ENCODE data around the gene ANTXR1.

The ANTXR1 gene

GRCh38 chr2:69181806-69182427 lies 168.9 kb downstream of the ANTXR1 start:
- no peak for DNase-seq (ENCODE audit: low read depth)

GRCh38 chr2:69183659-69184058 lies 170.7 kb downstream of the ANTXR1 start:
- no peak for DNase-seq (ENCODE audit: low read depth)

GRCh38 chr2:69184224-69184623 lies 171.2 kb downstream of the ANTXR1 start:
- no peak for DNase-seq (ENCODE audit: low read depth)

- DNase-seq (ENCODE audit: low read depth) = no peak
Measured at GRCh38 chr2:69185807-69186206, 172.8 kb downstream of the ANTXR1 start.

- DNase-seq (ENCODE audit: low read depth) = no peak
Measured at GRCh38 chr2:69186614-69187013, 173.6 kb downstream of the ANTXR1 start.

- DNase-seq (ENCODE audit: low read depth) = no peak
Measured at GRCh38 chr2:69188182-69188900, 175.4 kb downstream of the ANTXR1 start.

- no peak for DNase-seq (ENCODE audit: low read depth)
Measured at GRCh38 chr2:69190743-69191404, 177.9 kb downstream of the ANTXR1 start.

- no peak for DNase-seq (ENCODE audit: low read depth)
Measured at GRCh38 chr2:69191634-69192033, 178.7 kb downstream of the ANTXR1 start.

GRCh38 chr2:69192176-69192945 lies 179.4 kb downstream of the ANTXR1 start:
- DNase-seq (ENCODE audit: low read depth) = no peak

GRCh38 chr2:69195706-69196105 lies 182.7 kb downstream of the ANTXR1 start:
- no peak for DNase-seq (ENCODE audit: low read depth)

GRCh38 chr2:69196327-69197117 lies 183.5 kb downstream of the ANTXR1 start:
- no peak for DNase-seq (ENCODE audit: low read depth)

- no peak for DNase-seq (ENCODE audit: low read depth)
Measured at GRCh38 chr2:69200107-69200520, 187.1 kb downstream of the ANTXR1 start.

GRCh38 chr2:69201259-69201658 lies 188.3 kb downstream of the ANTXR1 start:
- no peak for DNase-seq (ENCODE audit: low read depth)

GRCh38 chr2:69202327-69202726 lies 189.3 kb downstream of the ANTXR1 start:
- DNase-seq (ENCODE audit: low read depth) = no peak

- no peak for DNase-seq (ENCODE audit: low read depth)
Measured at GRCh38 chr2:69203166-69203985, 190.4 kb downstream of the ANTXR1 start.

- no peak for DNase-seq (ENCODE audit: low read depth)
Measured at GRCh38 chr2:69204654-69205053, 191.7 kb downstream of the ANTXR1 start.

GRCh38 chr2:69205076-69205475 lies 192.1 kb downstream of the ANTXR1 start:
- DNase-seq (ENCODE audit: low read depth) = no peak

- DNase-seq (ENCODE audit: low read depth) = no peak
Measured at GRCh38 chr2:69205491-69205890, 192.5 kb downstream of the ANTXR1 start.

GRCh38 chr2:69208023-69208595 lies 195.1 kb downstream of the ANTXR1 start:
- DNase-seq (ENCODE audit: low read depth) = no peak

GRCh38 chr2:69209482-69209881 lies 196.5 kb downstream of the ANTXR1 start:
- DNase-seq (ENCODE audit: low read depth) = no peak
